Ramos (cell line): ENCODE measurements around the gene METTL9.
"Not testable (repeated sequence)": the region's sequence is repeated elsewhere in the genome, so short reads cannot be mapped to it uniquely, and the experiment has no call there.

Source experiments
- in situ Hi-C: fragments of 300-500 bp; cut with MboI; formaldehyde crosslinking; loops from one replicate; pipeline ENCODE4 v1.14.3; 2022; ENCODE audit warnings: low sequenced_read_pairs; ENCODE audit not compliant: unreplicated experiment

The METTL9 gene

DNA sequence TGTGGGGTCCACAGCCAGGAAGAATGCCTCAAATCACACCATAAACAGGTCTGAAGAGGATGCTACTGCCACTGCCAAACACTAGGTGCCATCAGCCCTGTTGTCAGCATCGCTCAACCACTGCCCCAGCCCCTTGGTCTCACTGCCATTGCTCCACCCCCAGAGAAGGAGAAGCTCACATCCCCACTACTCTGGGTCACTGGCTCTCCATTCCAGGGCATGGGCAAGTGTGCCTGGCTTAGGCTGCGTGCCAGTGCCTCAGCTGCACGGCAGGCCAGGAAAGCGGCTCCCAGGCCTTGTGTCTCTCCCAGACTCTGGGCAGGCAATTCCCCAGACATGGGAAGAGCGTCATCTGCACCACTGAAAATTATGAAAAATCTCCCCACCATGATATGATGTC is 54.2 kb downstream of the METTL9 start:
- in situ Hi-C loops, result no loop called here

DNA sequence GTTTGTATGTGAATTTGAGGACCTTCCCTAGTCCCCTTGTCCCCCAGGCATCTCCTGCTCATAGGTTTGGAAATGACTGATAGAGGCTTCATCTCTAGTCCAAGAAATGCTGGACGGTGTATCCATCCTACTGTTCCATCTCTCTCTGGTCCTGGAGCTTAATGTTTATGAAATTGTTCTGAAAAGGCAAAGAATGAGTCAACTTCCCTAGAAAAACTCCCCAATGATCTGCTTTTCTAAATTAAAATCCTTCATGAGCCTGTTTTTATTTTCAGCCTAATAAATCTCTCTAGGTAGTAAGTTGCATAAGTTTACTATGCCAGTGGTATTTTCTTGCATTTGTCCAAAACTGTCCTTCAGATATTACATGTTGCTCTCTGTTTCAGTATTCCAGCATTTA is 55.1 kb downstream of the METTL9 start:
- in situ Hi-C loops, result no loop called here

DNA sequence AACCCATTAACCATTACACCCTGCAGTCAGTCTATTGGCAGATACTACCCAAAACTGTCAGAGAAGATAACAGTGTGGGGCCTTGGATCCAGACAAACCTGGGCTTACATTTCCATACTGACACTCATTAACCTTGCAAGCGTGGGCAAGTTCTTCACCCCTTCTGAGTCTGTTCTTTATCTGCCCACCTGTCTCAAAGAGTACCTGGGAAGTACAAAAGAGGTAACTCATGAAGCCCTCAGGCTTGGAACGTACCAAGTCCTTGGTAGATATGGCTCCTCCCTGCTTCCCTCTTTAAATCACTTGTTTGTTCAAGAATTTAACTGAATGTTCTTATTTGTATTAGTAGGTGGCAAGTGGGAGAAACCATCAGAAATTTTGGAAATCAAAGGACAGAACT is 55.5 kb downstream of the METTL9 start:
- in situ Hi-C loops, result no loop called here

DNA sequence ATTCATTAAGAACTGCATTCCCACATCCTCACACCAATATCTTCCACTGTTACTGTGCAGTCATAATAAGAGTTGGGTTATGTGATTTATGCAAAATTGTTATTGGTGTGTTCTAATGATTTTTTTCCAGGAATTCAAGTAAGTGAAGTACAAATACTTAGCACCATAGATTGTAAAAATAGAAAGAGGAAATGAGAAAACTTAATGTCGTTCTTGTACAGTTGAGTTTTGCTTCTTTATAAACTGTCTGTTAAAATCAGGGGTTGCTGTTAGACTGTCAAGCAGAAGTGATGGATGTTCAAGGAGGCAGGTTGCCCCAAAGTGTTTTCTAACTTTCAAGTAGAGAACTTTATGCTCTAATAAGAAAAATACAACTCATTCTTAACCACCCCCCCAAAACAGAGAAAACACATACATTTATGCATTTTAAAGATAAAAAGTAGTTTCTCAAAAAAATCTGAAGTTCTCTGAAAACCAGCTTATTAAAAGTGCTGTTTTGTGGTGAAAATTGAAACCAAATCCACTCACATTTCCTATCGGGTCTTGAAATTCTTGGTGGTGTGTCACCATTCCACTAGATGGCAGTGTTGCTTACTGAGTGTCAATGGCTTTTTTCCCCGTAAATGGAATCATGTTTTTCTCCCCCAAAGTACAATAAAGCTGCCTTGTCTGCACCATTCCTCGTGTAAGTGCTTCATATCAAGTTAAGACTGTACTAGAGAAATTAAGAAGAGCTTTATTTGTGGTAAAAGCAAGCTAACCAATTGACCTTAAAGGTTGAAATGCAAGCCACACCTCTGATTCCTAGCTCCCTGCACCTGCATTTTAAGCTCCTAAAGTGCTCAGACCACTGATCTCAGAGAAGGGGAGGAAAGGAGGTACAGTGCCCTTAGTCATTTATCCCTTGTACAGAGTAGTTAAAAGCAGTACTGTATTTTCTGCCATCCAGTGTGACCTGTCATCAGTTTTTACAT is 57.7 kb downstream of the METTL9 start:
- in situ Hi-C loops, result no loop called here

DNA sequence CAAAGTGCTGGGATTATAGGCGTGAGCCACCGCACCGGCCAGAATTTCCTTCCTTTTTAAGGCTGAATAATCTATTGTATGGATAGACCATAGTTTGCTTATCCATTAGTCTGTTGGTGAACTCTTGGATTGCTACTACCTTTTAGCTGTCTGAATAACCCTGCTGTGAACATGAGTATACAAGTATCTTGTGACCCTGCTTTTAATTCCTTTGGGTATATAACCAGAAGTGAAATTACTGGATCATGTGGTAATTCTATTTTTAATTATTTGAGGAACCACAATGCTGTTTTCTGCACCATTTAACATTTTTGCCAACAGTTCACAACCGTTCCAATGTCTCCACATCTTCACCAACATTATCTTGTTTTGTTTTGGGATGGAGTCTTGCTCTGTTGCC is 59.7 kb downstream of the METTL9 start:
- in situ Hi-C loops, result no loop called here

DNA sequence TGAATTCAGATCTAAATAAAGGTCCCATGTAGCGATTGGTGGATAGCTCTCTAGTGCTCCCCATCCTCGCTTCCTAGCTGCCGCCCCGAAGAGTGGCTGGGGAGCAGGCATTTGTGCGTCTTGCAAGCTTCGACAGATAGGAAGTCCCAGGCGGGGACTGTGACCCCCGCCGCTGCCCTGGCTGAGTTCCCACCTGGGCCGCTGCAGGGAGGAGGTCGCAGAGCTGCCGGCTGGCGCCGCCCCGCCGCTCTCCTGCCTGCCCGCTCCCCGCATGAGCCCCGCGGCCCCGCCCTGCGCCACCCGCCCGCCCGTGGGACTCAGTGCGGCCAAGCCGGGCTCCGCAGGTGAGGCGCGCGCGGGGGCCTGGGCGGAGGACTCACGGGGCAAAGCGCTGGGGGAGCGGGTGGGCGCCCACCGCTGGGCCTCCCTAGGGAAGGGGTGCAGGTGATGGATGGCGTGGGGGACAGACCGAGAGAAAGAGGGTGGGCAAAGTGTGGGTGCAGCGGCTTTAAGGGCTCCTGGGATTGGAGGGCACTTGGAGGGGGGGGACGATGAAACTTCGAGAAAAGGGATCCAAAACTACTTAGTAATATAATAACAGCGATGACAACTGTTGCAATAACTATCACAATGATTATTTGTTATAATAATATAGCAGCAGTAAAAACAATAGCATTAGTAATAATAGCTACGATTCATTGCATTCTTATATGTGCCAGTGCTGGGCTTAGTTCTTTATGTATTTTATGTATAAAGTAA is 64.7 kb downstream of the METTL9 start, which contains the start of gene OTOA:
OTOA (plus strand) TSS at position 80 of the 759 bp plus-strand sequence. CDS start 14,547 bp downstream, outside the sequence.
- in situ Hi-C loops, result no loop called here

DNA sequence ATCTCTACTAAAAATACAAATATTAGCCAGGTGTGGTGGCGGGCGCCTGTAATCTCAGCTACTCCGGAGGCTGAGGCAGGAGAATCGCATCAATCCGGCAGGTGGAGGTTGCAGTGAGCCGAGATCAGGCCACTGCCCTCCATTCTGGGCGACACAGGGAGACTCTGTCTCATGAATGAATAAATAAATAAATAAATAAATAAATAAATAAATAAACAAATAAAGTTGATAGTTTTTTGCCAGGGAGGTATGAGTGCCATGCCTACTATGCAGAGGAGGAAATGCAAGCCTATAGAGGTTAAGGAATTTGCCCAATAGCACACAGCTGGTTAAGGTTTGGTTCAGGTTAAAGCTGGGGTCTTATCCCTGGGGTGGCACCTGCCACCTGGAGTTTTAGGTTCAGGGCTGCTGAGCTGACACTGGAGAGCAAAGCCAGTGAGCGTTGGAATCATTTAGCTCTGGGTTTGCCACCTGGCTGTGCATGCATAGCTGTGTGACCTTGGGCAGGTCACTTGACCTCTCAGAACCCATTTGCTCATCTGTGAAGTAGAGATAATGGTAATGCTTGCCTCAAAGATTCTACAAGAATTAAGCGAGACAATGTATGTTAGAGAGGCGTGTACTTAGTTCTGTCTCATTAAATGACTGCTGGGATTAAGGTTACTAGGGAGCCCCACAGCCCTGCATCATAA is 65.6 kb downstream of the METTL9 start:
- in situ Hi-C loops, result no loop called here

DNA sequence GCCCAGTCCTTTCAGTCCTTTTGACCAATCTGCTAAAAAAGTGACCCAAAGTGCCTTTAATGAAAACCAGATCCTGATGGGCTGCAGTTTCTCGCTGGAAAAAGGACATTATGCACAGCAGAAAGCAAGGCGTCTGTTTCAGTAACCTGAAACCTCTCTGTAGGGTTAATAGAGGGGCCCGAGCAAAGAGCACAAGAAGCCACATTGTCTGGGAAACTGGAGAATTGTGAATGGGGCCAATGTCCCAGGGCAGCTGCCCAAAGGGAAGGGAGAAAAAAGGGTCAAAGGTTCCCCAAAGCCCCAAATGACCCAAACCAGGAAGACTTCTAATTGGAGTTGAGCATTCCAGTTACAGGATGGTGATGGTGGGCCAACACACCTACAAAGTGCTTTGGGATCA is 67.4 kb downstream of the METTL9 start:
- in situ Hi-C loops, result no loop called here

DNA sequence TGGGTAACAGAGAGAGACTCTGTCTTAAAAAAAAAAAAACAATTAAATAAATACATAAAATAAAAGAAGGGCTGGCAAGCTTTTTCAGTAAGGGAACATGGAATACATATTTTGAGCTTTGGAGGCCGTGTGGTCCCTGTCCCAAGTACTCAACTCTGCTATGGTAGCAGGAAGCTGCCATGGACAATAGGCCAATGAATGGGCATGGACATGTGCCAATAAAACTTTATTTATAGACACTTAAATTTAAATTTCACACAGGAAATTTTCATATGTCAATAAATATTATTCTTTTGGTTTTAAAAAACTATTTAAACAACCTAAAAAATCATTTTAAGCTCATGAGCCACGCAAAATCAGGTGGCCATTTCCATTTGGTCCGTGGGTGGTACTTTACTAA is 68.2 kb downstream of the METTL9 start:
- in situ Hi-C loops, result no loop called here

DNA sequence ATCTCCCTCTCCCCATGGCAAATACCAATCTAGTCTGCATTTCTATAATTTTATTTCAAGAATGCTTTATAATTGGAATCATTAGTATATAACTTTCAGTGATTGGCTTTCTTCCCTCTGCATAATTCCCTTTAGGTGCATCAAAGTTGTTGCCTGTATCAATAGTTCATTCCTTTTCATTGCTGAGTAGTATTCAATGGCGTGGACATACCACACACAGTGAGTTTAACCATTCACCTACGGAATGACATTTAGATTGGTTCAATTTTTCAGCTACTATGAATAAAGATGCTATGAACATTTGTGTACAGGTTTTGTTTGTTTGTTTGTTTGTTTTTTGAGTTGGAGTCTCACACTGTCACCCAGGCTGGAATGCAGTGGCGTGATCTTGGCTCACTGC is 74.1 kb downstream of the METTL9 start:
- in situ Hi-C loops, result no loop called here

DNA sequence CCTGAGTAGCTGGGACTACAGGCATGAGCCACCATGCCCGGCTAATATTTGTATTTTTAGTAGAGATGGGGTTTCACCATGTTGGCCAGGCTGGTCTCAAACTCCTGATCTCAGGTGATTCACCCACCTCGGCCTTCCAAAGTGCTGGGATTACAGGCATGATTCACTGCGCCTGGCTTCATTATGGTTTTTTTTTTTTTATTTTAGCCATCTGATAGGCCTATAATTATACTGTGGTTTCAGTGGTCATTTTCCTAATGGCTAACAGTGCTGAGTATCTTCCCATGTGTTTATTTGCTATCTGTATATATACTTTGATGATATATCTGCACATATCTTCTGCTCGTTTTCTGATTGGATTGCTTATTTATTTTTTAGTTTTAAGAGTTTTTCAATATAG is 75.1 kb downstream of the METTL9 start:
- in situ Hi-C loops, result not testable (repeated sequence)

DNA sequence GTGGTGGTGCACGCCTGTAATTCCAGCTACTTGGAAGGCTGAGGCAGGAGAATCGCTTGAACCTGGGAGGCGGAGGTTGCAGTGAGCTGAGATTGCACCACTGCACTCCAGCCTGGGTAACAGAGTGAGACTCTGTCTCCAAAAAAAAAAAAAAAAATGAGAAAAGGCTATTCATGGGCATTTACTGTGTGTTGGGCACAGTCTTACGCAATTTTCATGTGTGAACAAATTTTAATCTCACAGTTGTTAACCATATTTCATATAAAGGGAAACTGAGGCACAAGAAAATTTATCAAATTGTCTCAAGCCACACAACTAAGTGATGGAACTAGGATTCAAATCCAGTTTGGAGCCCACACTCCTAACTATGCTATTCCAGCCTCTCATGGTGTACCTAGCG is 81.3 kb downstream of the METTL9 start:
- in situ Hi-C loops, result not testable (repeated sequence)

DNA sequence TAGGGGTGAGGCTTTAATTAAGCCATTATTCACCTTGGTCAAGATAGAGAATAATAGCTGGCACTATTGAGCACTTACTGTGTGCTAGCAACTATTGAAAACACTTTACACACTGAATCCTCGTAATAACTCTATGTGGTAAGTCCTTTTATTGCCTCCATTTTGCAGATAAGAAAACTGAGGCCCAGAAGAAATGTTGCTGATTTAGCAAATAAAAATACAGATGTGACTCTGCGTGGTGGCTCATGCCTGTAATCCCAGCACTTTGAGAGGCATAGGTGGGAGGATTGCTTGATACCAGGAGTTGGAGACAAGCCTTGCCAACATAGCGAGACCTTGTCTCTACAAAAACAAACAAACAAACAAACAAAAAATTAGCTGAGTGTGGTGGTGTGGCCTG is 83.8 kb downstream of the METTL9 start:
- in situ Hi-C loops, result no loop called here

DNA sequence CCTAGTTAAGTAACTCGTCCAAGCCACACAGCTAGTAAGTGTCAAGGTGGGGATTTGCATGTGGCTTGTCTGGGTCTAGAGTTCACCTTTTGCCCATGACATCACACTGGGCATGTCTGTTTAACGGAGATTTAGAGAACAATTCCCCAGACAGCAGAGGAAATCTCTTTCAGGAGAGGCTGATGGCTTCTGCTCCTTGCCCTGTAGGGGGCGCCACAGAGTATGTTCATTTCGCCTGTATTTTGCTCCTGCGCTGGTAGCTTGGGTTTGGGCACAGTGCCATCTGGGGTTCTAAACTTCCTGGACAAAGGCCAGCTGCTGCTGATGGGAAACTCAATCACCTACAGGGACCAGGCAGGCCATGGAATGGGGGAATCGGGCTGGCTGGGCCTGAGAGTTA is 84.8 kb downstream of the METTL9 start:
- in situ Hi-C loops, result no loop called here

DNA sequence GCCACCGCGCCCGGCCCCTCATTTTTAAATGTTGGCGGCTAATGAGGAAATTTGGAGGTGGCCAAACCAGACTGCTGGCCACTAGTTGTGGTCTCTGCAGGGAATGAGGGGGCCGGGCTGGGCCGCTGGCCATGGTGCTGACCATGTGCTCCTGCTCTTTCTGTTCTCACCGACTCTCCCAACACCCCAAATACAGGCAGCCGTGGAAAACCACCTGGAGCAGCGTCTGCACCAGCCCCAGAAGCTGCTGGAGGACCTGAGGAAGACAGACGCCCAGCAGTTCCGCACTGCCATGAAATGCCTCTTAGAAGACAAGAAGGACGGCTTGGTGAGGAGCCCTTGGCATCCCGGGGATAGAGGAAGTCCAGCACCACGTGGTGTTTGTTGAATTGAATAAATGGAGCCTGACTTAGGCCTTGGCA is 85.7 kb downstream of the METTL9 start:
- in situ Hi-C loops, result no loop called here

DNA sequence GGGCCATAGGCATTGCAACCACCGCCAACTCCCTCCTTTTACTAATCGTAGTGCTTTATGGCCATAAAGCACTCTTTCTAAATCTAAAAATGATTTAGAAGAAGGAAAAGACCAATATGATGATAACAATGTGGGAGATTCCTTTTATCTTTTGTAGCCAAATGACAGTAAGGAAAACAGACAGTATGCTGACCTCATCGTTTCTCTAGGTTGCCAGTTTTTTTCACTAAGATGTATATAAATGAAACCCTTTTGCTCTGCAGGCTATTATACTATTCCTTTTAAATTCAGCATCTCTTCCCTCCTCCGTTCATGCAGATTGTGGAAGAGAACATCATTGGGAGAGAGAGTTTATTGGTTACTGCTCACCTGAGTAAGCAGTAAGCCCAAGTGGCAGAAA is 89.7 kb downstream of the METTL9 start:
- in situ Hi-C loops, result no loop called here

DNA sequence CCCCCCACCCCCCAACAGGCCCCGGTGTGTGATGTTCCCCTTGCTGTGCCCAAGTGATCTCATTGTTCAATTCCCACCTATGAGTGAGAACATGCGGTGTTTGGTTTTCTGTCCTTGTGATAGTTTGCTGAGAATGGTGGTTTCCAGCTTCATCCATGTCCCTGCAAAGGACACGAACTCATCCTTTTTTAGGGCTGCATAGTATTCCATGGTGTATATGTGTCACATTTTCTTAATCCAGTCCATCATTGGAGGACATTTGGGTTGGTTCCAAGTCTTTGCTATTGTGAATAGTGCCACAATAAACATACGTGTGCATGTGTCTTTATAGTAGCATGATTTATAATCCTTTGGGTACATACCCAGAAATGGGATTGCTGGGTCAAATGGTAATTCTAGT is 91.6 kb downstream of the METTL9 start:
- in situ Hi-C loops, result not testable (repeated sequence)

DNA sequence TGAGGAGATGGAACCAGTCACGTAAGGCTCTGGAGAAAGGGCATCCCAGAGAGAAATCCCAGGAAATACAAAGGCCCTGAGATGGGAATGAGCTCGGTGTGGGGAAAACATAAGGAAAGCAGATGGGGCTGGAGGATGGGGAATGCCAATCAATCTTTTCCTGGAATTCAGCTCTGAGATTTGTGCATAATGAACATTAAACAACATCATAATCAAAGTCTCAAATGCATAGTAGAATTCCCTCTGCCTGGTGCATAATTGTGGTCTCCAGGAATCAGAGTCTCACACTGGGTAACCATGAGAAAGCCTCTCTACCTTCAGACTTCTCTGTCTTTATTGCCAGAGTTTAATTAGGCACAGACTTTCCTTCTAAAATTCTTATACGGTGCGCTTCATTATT is 95.2 kb downstream of the METTL9 start:
- in situ Hi-C loops, result no loop called here

DNA sequence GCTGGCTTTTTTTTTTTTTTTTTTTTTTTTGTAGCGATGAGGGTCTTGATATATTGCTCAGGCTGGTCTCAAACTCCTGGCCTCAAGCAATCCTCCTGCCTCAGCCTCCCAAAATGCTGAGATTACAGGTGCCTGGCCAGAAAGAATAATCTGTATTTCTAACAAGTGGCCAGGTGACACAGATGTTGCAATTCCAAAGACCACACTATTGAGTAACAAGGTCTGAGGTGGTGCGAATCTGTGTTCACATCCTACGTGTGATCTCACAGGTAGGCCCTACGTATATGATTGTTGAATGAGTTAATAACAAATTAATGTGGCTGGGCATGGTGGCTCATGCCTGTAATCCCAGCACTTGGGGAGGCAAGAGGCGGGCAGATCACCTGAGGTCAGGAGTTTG is 97.7 kb downstream of the METTL9 start:
- in situ Hi-C loops, result no loop called here

DNA sequence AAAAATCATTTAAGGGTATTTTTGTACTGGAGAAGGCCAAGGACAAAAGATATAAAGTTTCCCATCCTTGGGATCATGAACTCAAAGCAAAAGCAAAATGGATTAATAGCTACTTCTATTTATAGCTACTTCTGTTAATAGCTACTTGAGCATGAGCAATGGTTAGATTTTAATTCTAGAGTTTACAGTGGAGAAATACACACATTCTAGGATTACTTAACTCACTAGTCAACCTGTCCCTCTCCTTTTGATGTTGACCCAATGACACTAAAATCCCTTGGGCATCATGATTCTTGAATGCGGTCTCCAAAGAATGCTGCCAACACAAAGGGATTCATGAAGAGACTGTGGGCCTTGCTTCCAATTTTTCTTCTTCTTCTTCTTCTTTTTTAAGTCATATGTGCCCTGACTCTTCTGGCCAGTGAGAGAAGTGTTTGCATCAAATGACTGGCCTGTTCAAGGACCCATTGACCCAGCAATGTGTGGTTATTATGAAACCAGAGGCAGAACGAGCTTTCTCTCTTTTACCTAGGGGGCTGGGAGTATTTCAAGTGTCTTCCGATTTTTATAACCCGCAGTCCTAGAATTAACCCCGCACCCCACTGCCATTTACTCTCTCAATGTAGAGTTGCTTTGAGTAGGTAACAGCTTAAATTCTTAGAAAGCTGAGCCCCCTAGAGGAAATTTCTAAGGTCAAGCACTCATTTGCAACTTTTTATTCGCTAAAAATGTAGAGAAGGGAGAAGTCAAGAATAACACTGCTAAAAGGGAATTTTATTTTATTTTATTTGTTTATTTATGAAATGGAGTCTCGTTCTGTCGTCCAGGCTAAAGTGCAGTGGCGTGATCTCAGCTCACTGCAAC is 99.0 kb downstream of the METTL9 start:
- in situ Hi-C loops, result no loop called here
